NCI-H69 (cell line): ENCODE results near the gene FSCB.
"Not testable (repeated sequence)": the region's sequence is repeated elsewhere in the genome, so short reads cannot be mapped to it uniquely, and the experiment has no call there.

Source experiments
- DNase-seq: peaks from one replicate; lab custom pipeline; 2025; lab: John Stamatoyannopoulos, UW

FSCB gene, protein sequence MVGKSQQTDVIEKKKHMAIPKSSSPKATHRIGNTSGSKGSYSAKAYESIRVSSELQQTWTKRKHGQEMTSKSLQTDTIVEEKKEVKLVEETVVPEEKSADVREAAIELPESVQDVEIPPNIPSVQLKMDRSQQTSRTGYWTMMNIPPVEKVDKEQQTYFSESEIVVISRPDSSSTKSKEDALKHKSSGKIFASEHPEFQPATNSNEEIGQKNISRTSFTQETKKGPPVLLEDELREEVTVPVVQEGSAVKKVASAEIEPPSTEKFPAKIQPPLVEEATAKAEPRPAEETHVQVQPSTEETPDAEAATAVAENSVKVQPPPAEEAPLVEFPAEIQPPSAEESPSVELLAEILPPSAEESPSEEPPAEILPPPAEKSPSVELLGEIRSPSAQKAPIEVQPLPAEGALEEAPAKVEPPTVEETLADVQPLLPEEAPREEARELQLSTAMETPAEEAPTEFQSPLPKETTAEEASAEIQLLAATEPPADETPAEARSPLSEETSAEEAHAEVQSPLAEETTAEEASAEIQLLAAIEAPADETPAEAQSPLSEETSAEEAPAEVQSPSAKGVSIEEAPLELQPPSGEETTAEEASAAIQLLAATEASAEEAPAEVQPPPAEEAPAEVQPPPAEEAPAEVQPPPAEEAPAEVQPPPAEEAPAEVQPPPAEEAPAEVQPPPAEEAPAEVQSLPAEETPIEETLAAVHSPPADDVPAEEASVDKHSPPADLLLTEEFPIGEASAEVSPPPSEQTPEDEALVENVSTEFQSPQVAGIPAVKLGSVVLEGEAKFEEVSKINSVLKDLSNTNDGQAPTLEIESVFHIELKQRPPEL

DNA sequence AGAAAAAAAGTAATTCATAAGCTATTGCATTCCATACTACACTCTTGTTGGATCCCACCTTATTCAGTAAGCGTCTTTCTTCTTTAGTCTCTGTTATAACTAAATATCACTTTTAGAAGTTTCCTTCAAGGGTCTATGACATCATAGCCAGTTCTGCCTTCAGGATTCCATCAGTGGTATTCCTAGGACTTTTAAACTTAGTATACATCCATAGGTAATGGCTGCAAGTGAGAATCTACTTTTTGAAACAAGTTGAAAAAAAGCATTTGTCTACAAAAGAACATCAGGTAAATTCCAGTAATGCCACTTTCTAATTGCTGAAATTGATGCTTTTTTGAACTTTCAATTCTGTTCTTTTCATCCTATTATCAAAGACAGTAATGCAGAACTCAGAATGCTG is at the start of gene FSCB:
FSCB (minus strand) TSS at position 101 of the 400 bp plus-strand sequence. CDS start 296 bp downstream, outside the sequence.
- DNase-seq: no peak

DNA sequence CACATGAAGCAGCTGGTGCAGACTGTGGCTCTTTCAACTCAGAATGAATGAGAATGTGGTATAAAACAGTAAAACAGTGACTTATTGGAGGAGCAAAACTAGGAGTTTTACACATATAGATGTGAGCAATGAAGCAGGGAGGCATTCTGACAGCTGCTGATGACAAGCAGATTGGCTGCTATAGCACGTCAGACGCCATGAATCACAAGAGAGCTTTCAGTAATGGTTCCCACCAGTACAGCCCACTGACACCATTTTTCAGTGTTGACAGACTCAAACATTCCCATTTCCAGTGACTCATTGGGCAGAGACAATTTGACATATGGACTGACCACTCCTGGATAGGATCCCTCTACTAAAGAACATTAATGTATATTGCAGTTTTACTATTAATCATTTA is 24.6 kb upstream of the FSCB start:
- no peak for DNase-seq

DNA sequence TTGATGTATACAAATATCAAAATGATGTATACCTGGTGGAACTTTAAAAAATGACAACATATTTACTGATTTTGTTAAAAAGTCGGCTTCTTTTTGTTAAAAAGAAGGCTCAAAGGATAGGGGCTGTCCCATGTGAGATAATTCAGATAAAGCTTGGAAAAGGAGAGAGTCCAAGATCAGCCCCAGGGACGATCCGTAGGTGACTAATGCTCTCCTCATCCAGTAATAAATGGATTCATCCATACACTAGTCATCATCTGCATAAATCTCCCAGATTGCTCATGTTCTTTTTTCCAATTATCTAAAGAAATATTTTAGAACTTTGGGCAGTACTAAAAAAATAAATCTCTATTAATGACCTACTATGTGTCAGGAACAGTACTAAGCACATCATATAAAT is 23.4 kb upstream of the FSCB start:
- no peak for DNase-seq

DNA sequence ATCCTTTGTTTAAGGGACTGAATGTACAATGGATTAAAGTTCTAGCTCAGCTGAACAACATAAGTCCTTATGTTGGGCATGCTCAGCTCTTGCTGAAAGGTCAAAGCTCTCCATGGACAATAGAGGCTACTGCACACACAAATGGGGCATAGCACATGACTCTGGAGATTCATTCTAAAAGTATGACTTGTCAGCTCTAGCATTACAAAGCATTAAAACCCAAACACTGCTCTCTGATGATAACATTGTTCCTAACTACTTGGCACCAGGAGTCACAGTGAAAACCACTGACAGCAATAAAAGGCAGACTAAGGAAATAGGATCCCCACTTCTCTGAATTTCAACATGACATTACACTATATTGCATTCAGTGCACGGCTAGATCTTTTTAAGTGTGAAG is 21.9 kb upstream of the FSCB start:
- DNase-seq: no peak

DNA sequence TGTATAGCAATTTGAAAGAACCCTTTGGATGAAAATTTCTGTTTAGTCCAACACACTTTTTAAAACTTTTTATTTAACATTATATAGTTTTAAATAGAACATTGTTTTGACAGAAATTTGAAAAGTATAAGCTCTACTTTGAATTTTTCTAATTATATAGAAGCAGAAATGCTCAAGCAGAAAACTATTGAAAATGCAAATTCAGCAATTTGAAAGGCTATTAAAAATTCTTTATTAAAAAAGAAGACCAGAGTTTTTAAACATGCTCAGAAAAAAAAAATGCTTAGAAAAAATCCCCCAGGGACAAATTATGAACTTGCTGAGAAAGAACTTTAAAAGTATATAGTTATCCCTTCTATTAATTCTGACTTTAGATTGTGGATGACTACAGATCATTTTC is 21.1 kb upstream of the FSCB start:
- DNase-seq: no peak

DNA sequence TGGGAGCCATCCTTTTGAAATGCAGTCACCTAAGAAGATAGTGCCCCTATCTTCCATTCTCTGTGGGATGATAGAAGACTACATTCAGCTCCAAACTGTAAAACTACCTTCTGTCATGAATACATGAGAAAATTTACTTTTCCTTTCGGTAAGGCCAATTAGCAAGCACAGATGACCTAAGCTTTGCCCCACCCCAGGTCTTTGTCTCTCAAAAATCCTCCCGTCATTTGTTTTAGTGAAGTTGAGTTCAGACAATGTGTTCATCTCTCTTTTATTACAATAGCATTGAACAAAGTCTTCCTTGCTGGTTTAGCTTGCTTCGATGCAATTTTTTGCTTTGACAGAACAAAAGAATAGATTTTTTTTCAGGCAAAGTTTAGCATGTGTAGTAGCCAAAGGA is 18.2 kb upstream of the FSCB start:
- no peak for DNase-seq

DNA sequence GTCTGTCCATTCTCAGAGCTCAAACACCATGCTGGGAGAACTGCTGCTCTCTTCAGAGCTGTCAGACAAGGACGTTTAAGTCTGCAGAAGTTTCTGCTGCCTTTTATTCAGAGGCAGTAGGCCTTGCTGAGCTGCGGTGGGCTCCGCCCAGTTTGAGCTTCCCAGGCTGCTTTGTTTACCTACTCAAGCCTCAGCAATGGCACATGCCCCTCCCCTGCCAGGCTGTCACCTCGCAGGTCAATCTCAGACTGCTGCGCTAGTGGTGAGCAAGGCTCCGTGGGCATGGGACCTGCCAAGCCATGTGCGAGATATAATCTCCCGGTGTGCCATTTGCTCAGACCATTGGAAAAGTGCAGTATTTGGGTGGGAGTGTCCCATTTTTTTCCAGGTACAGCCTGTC is 8.6 kb upstream of the FSCB start:
- DNase-seq: not testable (repeated sequence)

DNA sequence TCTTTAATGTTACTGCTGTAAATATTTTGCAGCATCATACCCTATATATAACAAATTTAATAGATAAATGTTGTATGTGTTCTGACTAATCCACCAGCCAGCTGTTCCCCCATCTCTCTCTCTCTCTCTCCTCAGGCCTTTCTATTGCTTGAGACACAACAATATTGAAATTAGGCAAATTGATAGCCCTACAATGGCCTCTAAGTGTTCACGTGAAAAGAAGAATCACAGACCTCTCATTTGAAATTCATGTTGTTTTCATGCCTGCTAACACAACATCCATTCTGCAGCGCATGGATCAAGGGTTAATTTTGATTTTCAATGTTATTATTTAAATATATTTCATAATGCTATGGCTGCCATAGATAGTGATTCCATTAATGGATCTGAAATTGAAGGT is 1.8 kb upstream of the FSCB start:
- DNase-seq: no peak

DNA sequence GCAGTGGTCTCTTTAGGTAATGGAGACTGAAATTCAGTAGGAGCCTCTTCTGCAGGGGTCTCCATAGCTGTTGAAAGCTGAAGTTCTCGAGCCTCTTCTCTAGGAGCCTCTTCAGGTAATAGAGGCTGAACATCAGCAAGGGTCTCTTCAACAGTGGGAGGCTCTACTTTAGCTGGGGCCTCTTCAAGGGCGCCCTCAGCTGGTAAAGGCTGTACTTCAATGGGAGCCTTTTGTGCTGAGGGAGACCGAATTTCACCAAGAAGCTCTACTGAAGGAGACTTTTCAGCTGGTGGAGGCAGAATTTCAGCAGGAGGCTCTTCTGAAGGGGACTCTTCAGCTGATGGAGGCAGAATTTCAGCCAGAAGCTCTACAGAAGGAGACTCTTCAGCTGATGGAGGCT is 1.5 kb downstream of the FSCB start:
- DNase-seq: peak; percentile 41

DNA sequence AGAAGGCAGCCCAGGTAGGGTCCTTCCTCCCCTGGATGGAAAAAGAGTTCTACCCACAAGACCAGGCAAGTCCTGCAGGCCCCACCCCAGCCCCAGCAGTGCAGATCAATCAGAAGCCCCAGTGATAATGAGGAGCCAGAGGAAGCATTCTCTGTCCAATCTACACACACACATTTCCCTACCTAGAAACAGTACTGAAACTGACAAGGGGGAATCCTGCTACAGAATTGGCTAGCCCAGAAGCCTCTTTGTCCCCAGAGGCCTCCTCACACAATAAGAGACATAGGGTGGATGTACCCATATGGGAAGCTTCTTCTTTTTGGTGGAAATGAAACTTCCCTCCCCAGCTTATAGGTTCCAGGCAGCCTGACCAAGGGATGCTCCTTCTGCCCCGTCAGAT is 9.9 kb downstream of the FSCB start:
- no peak for DNase-seq

DNA sequence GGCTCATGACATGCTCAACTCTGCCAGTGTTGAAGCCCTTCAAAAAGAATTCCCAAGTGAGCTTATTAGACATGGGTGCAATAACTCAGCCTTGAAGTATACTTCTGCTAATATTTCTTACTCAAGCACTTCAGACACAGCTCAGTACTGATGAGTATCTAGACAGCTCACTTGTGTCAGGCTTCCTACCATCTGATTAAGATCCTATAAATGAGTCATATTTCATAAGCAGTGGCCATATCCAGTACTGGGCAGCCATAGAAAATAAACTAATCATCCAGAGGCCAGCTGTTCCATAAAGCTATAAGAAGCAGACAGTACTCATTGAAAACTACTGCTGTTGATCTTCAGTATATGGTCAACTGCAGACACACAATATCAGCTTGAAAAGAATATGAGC is 12.9 kb downstream of the FSCB start:
- DNase-seq: peak; percentile 64

DNA sequence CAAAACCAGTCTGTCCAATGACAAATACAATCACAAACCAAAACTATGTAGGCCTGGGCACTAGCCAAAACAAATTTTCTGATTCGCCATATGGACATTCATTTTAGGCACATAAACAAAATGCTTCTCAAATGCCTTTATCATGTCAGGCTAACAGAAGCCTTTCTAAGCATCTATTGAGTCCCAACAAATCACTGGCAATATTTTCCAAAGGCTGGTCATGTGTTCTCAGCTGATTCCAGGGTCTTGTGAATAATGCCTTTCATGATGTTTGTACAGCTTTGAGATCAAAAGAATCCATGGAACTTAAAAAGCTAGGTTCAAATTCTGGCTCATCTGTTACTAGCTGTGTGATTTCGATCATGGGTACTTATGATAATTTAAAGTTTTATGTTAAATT is 16.1 kb downstream of the FSCB start:
- no peak for DNase-seq

DNA sequence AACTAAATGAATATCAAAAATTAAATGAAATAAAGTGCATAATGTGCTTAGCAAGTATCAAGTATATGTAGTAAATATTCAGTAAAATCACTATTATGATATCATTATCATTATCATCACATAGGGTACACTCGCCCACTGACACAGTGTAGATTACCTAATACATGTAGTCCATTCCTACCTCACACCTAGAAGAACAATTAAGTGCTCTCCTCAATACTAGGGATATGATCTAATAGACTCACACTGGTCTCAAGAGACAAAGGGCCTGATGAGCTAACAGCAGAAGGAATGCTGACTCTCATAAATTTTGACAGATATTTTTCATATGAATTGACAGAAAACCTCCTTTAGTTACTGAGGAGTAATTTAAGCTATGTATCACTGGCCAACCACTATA is 29.1 kb downstream of the FSCB start:
- peak; percentile 12 for DNase-seq

DNA sequence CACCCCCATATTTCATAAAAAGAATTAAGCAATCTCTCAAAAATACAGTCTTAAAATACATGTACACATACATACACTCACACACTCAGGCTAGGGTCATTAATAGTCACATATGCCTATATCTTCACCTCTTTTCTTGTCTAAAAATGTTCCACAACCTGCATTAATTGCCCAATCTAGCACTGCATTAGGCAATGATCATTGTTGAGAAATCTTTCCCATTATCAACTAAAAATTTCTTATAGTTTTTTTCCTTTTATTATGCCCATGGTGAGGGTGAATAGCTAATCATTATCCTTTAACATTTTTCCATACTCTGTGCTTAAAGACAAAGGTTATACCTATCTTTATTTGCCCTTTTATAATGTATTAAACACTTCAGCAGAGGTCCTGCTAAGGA is 38.3 kb downstream of the FSCB start:
- DNase-seq: no peak

DNA sequence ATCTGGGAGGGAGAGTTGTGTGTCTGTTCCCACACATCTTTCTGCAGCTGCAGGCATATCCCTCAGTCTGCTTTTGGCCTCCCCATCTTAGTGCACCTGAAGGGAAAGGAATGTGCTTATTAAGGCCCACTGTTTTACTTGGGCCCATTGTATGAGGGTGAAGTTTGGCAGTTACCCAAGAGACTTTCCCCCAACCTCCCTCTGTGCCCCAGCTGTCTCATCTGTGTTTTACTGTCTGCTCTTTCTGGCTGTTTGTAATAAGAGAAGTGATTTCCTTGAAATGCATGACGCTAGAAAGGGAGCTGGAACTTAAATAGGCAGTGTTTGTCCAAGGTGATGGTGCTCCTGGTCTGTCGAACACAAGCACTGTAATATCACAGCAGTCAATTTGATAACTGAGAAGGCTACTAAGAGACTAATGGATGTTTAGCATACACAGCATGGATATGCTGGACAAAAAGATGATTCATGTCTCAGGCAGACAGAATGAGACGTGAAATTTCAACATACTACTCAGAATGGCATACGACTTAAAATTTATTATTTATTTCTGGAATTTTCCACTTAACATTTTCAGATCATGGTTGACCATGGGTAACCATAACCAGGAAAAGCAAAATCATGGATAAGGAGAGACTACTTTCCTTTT is 43.6 kb downstream of the FSCB start:
- peak; percentile 99 for DNase-seq

DNA sequence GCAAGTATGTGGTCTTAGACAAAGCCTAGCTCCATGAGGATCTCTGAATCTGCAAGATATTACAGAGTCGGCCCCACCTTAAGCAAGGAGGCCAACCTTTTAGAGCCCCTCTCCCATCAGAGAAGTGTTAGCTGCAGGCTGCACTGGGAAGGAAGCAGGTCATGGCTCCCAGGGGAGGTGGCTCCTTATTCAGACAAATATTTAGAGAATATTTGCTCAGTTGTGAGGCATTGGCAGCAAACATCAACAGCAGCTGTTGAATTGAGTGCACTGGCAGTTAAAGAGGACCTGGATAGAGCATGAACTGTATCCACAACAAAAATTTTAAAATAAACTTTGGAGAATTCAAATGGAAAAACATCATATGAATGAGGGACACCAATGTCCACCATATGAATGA is 44.7 kb downstream of the FSCB start:
- DNase-seq: peak; percentile 95

DNA sequence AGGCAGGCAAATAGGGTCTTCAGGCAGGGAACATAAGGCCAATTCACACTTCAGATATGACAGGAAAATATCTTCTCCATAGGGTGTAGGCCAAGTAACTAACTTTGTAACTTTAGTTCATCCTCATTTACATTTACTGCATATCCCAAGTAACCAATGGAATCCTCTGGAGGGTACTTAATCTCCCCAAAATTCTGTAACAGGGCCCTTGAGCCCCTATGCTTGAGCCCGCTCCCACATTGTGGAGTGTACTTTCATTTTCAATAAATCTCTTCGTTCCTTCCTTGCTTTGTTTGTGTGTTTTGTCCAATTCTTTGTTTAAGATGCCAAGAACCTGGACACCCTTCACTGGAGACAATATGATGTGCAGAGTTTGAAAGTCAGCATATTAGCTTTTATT is 45.3 kb downstream of the FSCB start:
- DNase-seq: no peak
